Cortex of kidney (tissue), 1 donor: ENCODE measurements around the gene SNX32.

Source experiments
- DNase-seq: peaks from one replicate; lab custom pipeline; 2025; lab: John Stamatoyannopoulos, UW

The SNX32 gene

DNA sequence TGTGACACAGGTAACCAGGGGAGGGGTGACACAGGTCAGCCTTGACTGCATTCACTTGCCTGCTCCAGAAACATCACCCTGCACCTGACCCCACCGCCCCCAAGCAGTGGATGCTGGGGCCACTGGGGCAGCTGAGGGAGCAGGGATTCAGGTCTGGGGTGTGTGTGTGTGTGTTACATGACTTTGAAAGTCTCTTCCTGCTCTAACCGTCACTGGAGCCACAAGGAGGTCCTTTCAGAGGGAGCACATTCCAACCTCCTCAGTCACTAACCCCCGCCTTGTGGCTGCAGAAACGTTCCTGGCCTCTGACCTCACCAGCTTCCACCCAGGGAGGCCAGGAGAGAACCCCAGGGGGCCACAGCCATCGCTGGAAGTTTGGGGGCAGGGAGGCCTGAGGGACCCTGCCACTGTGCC lies 69.3 kb downstream of the SNX32 start:
- no peak for DNase-seq
